Measurements from ENCODE around the gene RNLS.

The RNLS gene

DNA sequence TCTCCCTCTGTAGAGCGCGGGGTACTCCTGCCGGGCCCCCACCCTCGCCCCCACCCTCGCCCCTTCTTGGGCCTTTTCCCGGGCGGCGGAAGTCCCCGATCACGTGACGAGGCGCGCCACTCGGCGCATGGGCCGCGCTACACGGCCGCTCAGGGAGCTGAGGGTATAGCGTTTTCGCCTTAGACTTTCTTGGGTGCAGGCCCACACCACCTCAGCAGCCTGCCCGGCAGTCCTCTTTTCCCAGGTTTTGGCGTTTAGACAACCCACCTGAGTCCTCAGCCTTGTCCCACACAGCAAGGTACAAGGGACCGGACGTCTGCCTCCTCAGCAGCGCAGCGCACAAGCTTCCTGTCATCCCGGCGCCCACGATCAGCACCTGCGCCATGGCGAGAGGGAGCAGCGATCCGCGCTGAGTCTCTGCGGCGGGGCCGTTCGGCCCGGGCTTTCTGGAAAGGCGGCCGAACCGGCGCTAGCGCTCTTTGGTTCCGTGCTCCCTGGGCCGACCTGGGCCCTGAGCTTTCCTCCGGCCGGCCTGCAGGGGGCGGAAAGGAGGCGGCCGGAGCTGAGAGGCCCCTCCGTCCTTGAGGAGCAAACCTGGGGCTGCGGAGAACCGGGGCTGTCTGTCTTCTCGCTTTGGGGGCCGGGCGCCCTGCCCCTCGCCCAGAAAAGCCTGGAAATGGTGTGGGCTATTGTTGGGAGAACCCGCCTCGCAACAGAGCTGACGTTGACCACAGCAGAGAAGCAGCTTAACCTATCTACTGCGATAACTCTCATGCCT, at the start of gene RNLS:
TSS of gene RNLS (minus strand) at position 513 of the 778 bp plus-strand sequence.
- H3K4me3 ChIP-seq (ENCODE audit: low read depth, low read length): peak within 1 kb of the TSS; percentile 66
- TF ChIP-seq, protein P1, sequence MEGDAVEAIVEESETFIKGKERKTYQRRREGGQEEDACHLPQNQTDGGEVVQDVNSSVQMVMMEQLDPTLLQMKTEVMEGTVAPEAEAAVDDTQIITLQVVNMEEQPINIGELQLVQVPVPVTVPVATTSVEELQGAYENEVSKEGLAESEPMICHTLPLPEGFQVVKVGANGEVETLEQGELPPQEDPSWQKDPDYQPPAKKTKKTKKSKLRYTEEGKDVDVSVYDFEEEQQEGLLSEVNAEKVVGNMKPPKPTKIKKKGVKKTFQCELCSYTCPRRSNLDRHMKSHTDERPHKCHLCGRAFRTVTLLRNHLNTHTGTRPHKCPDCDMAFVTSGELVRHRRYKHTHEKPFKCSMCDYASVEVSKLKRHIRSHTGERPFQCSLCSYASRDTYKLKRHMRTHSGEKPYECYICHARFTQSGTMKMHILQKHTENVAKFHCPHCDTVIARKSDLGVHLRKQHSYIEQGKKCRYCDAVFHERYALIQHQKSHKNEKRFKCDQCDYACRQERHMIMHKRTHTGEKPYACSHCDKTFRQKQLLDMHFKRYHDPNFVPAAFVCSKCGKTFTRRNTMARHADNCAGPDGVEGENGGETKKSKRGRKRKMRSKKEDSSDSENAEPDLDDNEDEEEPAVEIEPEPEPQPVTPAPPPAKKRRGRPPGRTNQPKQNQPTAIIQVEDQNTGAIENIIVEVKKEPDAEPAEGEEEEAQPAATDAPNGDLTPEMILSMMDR (IDR thresholded peaks at IDR 0.05; ENCODE audit: borderline replicate concordance, insufficient read depth, low read depth, low read length): peak; percentile 81

DNA sequence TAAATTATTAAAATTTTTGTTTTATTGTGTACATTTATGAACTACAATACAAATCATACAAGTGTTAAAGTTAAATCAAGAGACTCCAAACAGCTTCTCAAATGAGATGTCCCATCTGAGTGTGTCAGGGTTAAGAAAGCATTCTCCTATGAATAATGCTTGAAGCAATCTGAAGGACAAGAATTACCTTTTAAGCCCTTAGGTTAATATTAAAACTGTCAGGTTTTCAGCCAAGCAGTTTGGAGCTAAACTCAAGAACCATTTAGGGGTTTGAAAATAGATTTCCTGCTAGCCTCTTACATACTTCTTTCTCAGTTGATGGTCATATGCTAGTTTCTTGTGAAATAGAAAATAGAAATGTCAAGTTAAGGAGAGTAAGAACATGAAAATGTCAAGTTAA, 41.7 kb upstream of the RNLS start:
- no peak overlapping the region for H3K4me3 ChIP-seq (ENCODE audit: low read depth, low read length)
- TF ChIP-seq, protein P1 (IDR thresholded peaks at IDR 0.05; ENCODE audit: borderline replicate concordance, insufficient read depth, low read depth, low read length): no peak

DNA sequence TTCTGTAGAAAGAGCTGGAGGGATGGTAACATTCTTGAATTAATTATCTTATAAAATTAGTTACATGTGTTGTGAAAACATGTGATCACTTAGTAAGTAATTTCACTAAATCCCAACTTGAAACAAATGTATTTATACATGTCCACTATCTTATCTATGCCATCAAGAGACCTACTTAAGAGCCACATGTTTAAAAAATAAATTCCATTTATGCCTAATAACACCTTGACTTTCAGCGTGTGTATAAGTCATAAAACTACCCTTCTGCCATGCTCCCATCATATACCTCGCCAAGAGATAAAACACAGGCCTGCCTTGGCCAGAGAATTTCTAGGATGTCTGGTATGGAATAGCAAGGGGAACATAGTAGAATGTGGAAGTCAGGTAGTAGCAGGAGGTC, 40.7 kb upstream of the RNLS start:
- TF ChIP-seq, protein P1 (IDR thresholded peaks at IDR 0.05; ENCODE audit: borderline replicate concordance, insufficient read depth, low read depth, low read length): no peak
- H3K4me3 ChIP-seq (ENCODE audit: low read depth, low read length): no peak overlapping the region

DNA sequence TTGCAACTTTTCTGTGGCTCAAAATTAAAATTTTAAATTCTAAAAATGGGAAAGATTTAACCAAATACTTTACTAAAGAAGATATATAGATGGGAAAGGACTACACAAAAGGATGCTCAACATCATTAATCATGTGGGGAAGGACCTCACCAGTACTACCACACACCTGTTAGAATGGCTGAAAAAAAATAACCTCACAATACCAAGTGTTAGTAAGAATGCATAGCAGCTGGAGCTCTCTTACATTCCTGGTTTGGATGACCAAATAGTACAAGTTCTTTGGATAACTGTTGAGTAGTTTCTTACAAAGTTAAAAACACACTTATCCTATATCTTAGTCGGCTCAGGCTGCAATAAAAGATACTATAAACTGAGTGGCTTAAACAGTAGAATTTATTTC, 37.3 kb upstream of the RNLS start:
- TF ChIP-seq, protein P1 (IDR thresholded peaks at IDR 0.05; ENCODE audit: borderline replicate concordance, insufficient read depth, low read depth, low read length): no peak
- no peak overlapping the region for H3K4me3 ChIP-seq (ENCODE audit: low read depth, low read length)

DNA sequence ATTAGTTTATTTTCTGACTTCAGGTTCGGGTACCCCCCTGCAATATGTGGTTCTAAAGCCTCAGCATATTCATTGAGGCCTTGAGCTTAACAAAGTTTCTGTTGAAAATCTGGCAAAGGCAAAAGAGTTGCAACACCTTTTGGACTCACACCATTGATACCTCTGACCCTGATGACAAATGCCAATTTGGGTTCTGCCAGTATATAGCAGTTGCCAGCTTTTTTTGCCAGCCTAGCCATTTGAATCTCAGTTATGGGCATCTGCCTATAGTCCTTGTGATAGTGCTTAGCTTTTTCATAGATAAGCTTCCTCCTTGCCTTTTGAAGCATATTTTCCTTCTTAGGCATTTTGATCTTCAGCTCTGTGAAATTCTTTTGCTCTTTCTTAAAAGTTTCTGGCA, 35.4 kb upstream of the RNLS start:
- TF ChIP-seq, protein P1 (IDR thresholded peaks at IDR 0.05; ENCODE audit: borderline replicate concordance, insufficient read depth, low read depth, low read length): no peak
- no peak overlapping the region for H3K4me3 ChIP-seq (ENCODE audit: low read depth, low read length)

DNA sequence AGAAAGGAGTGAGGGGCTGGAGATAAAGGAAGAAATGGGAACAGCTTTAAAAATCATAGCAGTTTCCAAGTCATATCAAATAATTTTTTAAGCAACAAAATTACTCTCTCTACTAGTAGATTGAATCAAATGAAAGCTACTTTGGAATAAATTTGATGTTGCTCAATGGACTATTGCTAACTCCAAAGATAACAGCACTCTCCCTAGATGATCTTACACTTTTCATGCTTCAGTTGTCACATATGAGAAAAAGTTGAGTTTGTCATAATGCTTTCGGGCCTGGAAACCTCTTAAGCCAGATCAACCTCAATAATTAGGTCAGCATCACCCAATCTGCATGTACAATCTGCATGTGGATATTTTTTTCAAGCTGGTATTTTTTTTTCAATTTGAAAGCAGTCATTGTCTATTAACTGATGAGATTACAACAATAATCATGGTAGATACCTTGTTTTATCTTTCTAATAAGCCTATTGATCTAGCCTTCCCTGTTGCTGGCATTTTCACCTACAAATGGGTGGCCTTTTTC, 34.7 kb upstream of the RNLS start:
- TF ChIP-seq, protein P1 (IDR thresholded peaks at IDR 0.05; ENCODE audit: borderline replicate concordance, insufficient read depth, low read depth, low read length): no peak
- no peak overlapping the region for H3K4me3 ChIP-seq (ENCODE audit: low read depth, low read length)
